CD4-positive, alpha-beta memory T cell (primary cell): Measurements from ENCODE around the gene AOPEP. TPM values are rescaled to one million over a fixed set of nuclear protein-coding genes. Genes with fewer than 3 reads are reported as not detected.

Experiments used
- CTCF ChIA-PET: fragments of 350-600 bp; sonication (Branson Sonifier 250); formaldehyde crosslinking; loops from one replicate; lab custom pipeline; 2021; ENCODE audit warnings: inconsistent platforms; ENCODE audit not compliant: partially characterized antibody; lab: Charles Lee
- POLR2A ChIA-PET: fragments of 350-600 bp; sonication (Branson Sonifier 250); formaldehyde crosslinking; loops from one replicate; lab custom pipeline; 2021; ENCODE audit not compliant: partially characterized antibody; lab: Charles Lee
- DNase-seq, 5 donors: peaks; one replicate each; pipeline versions ENCODE4 v3.0.0 to v3.0.0-alpha.2; 2020 to 2022; ENCODE audit warnings: mixed read lengths in 1 of 5
- H3K27ac ChIP-seq: one replicate; pipeline ENCODE4 v1.7.0; 2013; ENCODE audit warnings: low read depth, low read length
- H3K27me3 ChIP-seq: 2 replicates; pipeline ENCODE4 v1.7.0; 2013; ENCODE audit warnings: mild to moderate bottlenecking, low read length, moderate library complexity; ENCODE audit not compliant: insufficient read depth
- H3K36me3 ChIP-seq: 2 replicates; pipeline ENCODE4 v1.7.0; 2013; ENCODE audit warnings: mild to moderate bottlenecking, low read length, moderate library complexity; ENCODE audit not compliant: insufficient read depth
- H3K4me1 ChIP-seq: 2 replicates; pipeline ENCODE4 v1.7.0; 2013; ENCODE audit warnings: mild to moderate bottlenecking, low read length, moderate library complexity; ENCODE audit not compliant: insufficient read depth
- H3K4me3 ChIP-seq, 2 donors: one replicate each; pipeline ENCODE4 v1.7.0; 2013; ENCODE audit warnings: low read length in 2 of 2, mild to moderate bottlenecking in 1 of 2
- H3K9me3 ChIP-seq, 2 donors: one replicate each; pipeline ENCODE4 v1.7.0; 2013; ENCODE audit warnings: low read length in 2 of 2, control low read depth in 1 of 2; ENCODE audit not compliant: control insufficient read depth in 1 of 2
- H3K27ac Mint-ChIP-seq, 7 donors: one replicate each; pipeline ENCODE4 v1.8.0; 2020 to 2021; ENCODE audit warnings: mixed read lengths in 7 of 7, mild to moderate bottlenecking in 6 of 7, inconsistent platforms in 3 of 7, moderate library complexity in 3 of 7
- H3K27me3 Mint-ChIP-seq, 2 donors: one replicate each; pipeline ENCODE4 v1.8.0; 2020 to 2021; ENCODE audit warnings: mixed read lengths in 2 of 2
- H3K36me3 Mint-ChIP-seq, 2 donors: one replicate each; pipeline ENCODE4 v1.8.0; 2020 to 2021; ENCODE audit warnings: mixed read lengths in 2 of 2, inconsistent platforms in 1 of 2, mild to moderate bottlenecking in 1 of 2
- H3K4me1 Mint-ChIP-seq, 4 donors: one replicate each; pipeline ENCODE4 v1.8.0; 2020 to 2021; ENCODE audit warnings: mixed read lengths in 4 of 4, mild to moderate bottlenecking in 1 of 4
- H3K4me3 Mint-ChIP-seq, 8 donors: one replicate each; pipeline ENCODE4 v1.8.0; 2020 to 2021; ENCODE audit warnings: mixed read lengths in 8 of 8, mild to moderate bottlenecking in 7 of 8, moderate library complexity in 6 of 8, inconsistent platforms in 3 of 8
- H3K9me3 Mint-ChIP-seq, 8 donors: one replicate each; pipeline ENCODE4 v1.8.0; 2020 to 2021; ENCODE audit warnings: mixed read lengths in 8 of 8, mild to moderate bottlenecking in 5 of 8, inconsistent platforms in 3 of 8, moderate library complexity in 1 of 8
- intact Hi-C: fragments of 100-400 bp; cut with micrococcal nuclease; formaldehyde crosslinking; loops from one replicate; pipeline ENCODE4 v1.15.1; 2023
- polyA plus RNA-seq, 2 donors: library from polyadenylated mRNA; unstranded; fragments of 300-500 nt; fragmentation: Illumina TruSeq; gene quantifications; one replicate each; pipeline ENCODE4 v1.2.3, GENCODE V29; 2021
- total RNA-seq, 2 experiments: library from RNA; stranded (reverse); gene quantifications; one replicate each; pipeline ENCODE4 v1.2.3, GENCODE V29; 2021

AOPEP gene
- total and polyA plus RNA-seq, 4 experiments from 2014 or later = 3.1 to 11.7 (median 7.6) TPM

GRCh38 chr9:95078511-95078910 lies 352.0 kb downstream of the AOPEP start:
- CTCF ChIA-PET = no interaction called here

GRCh38 chr9:95078939-95079338 lies 352.4 kb downstream of the AOPEP start:
- no peaks in the 10 kb centered on the region for H3K27me3 Mint-ChIP-seq
- no peaks in the 10 kb centered on the region for H3K36me3 ChIP-seq
- no peaks in the 10 kb centered on the region for H3K27me3 ChIP-seq
- H3K4me1 ChIP-seq = no peaks in the 10 kb centered on the region
- ChIA-PET POLR2A (no interaction called here), CTCF (no interaction called here)
- no peaks in the 10 kb centered on the region for H3K9me3 Mint-ChIP-seq
- H3K36me3 Mint-ChIP-seq = peaks cover 8 to 15% of the 10 kb centered on the region in 2 donors
- H3K4me3 ChIP-seq = no peak overlapping the region
- peak overlapping the region in 1 of 7 donors; percentile 54 for H3K27ac Mint-ChIP-seq
- H3K4me3 Mint-ChIP-seq = no peak overlapping the region
- no peaks in the 10 kb centered on the region for H3K9me3 ChIP-seq
- no peaks in the 10 kb centered on the region for H3K4me1 Mint-ChIP-seq
- intact Hi-C loops = no loop called here
- no peak for DNase-seq
- no peak overlapping the region for H3K27ac ChIP-seq

More at GRCh38 chr9:95078511-95078910, 352.0 kb downstream of the AOPEP start:
- H3K27me3 ChIP-seq = no peaks in the 10 kb centered on the region
- Mint-ChIP-seq H3K9me3 (no peaks in the 10 kb centered on the region), H3K4me3 (no peak overlapping the region), H3K27ac (peak overlapping the region in 1 of 7 donors; percentile 54), H3K27me3 (no peaks in the 10 kb centered on the region), H3K36me3 (peaks cover 5 to 15% of the 10 kb centered on the region in 2 donors), H3K4me1 (no peaks in the 10 kb centered on the region)
- no peak overlapping the region for H3K27ac ChIP-seq
- no peak for DNase-seq
- POLR2A ChIA-PET = no interaction called here
- no peaks in the 10 kb centered on the region for H3K4me1 ChIP-seq
- intact Hi-C loops = no loop called here
- no peak overlapping the region for H3K4me3 ChIP-seq
- H3K9me3 ChIP-seq = no peaks in the 10 kb centered on the region
- H3K36me3 ChIP-seq = no peaks in the 10 kb centered on the region

- H3K9me3 ChIP-seq = no peaks in the 10 kb centered on the region
- no peak overlapping the region for H3K4me3 ChIP-seq
- H3K36me3 Mint-ChIP-seq = peaks cover 8 to 15% of the 10 kb centered on the region in 2 donors
- ChIA-PET POLR2A (no interaction called here), CTCF (no interaction called here)
- no peaks in the 10 kb centered on the region for H3K4me1 Mint-ChIP-seq
- no peak overlapping the region for H3K4me3 Mint-ChIP-seq
- H3K27ac ChIP-seq = no peak overlapping the region
- no peaks in the 10 kb centered on the region for H3K27me3 ChIP-seq
- no peaks in the 10 kb centered on the region for H3K9me3 Mint-ChIP-seq
- H3K4me1 ChIP-seq = no peaks in the 10 kb centered on the region
- no peaks in the 10 kb centered on the region for H3K36me3 ChIP-seq
- no peak for DNase-seq
- H3K27me3 Mint-ChIP-seq = no peaks in the 10 kb centered on the region
- H3K27ac Mint-ChIP-seq = no peak overlapping the region
- intact Hi-C loops = no loop called here
Measured at GRCh38 chr9:95079461-95079860, 353.0 kb downstream of the AOPEP start.

GRCh38 chr9:95080961-95081647 lies 354.6 kb downstream of the AOPEP start:
- Mint-ChIP-seq H3K9me3 (no peaks in the 10 kb centered on the region), H3K4me1 (no peaks in the 10 kb centered on the region), H3K27me3 (no peaks in the 10 kb centered on the region), H3K4me3 (no peak overlapping the region), H3K27ac (no peak overlapping the region), H3K36me3 (peaks cover 8 to 15% of the 10 kb centered on the region in 2 donors)
- intact Hi-C loops = no loop called here
- Histone ChIP-seq H3K4me3 (no peak overlapping the region), H3K9me3 (no peaks in the 10 kb centered on the region), H3K27me3 (no peaks in the 10 kb centered on the region), H3K4me1 (no peaks in the 10 kb centered on the region), H3K27ac (no peak overlapping the region), H3K36me3 (no peaks in the 10 kb centered on the region)
- CTCF ChIA-PET = no interaction called here
- DNase-seq = no peak
- POLR2A ChIA-PET = no interaction called here

- Histone ChIP-seq H3K4me3 (no peak overlapping the region), H3K4me1 (no peaks in the 10 kb centered on the region), H3K27me3 (no peaks in the 10 kb centered on the region), H3K27ac (no peak overlapping the region), H3K36me3 (no peaks in the 10 kb centered on the region), H3K9me3 (no peaks in the 10 kb centered on the region)
- H3K36me3 Mint-ChIP-seq = peaks cover 8 to 21% of the 10 kb centered on the region in 2 donors
- H3K27me3 Mint-ChIP-seq = no peaks in the 10 kb centered on the region
- POLR2A ChIA-PET = no interaction called here
- H3K27ac Mint-ChIP-seq = no peak overlapping the region
- H3K9me3 Mint-ChIP-seq = no peaks in the 10 kb centered on the region
- intact Hi-C loops = no loop called here
- no peak for DNase-seq
- CTCF ChIA-PET = no interaction called here
- no peaks in the 10 kb centered on the region for H3K4me1 Mint-ChIP-seq
- H3K4me3 Mint-ChIP-seq = no peak overlapping the region
Measured at GRCh38 chr9:95081998-95082397, 355.5 kb downstream of the AOPEP start.

GRCh38 chr9:95082401-95083084 lies 356.0 kb downstream of the AOPEP start:
- intact Hi-C loops = no loop called here
- no peaks in the 10 kb centered on the region for H3K9me3 Mint-ChIP-seq
- ChIA-PET POLR2A (no interaction called here), CTCF (no interaction called here)
- Histone ChIP-seq H3K9me3 (no peaks in the 10 kb centered on the region), H3K27ac (no peak overlapping the region), H3K4me3 (no peak overlapping the region), H3K27me3 (no peaks in the 10 kb centered on the region), H3K36me3 (no peaks in the 10 kb centered on the region), H3K4me1 (no peaks in the 10 kb centered on the region)
- peaks cover 8 to 21% of the 10 kb centered on the region in 2 donors for H3K36me3 Mint-ChIP-seq
- no peak overlapping the region for H3K4me3 Mint-ChIP-seq
- no peaks in the 10 kb centered on the region for H3K4me1 Mint-ChIP-seq
- no peak overlapping the region for H3K27ac Mint-ChIP-seq
- no peak for DNase-seq
- no peaks in the 10 kb centered on the region for H3K27me3 Mint-ChIP-seq

GRCh38 chr9:95083086-95083768 lies 356.7 kb downstream of the AOPEP start:
- Histone ChIP-seq H3K4me1 (no peaks in the 10 kb centered on the region), H3K4me3 (no peak overlapping the region), H3K27me3 (no peaks in the 10 kb centered on the region), H3K36me3 (no peaks in the 10 kb centered on the region), H3K9me3 (no peaks in the 10 kb centered on the region), H3K27ac (no peak overlapping the region)
- CTCF ChIA-PET = no interaction called here
- no peaks in the 10 kb centered on the region for H3K9me3 Mint-ChIP-seq
- intact Hi-C loops = no loop called here
- no peaks in the 10 kb centered on the region for H3K4me1 Mint-ChIP-seq
- no peaks in the 10 kb centered on the region for H3K27me3 Mint-ChIP-seq
- POLR2A ChIA-PET = no interaction called here
- peak overlapping the region in 1 of 7 donors; percentile 70 for H3K27ac Mint-ChIP-seq
- H3K36me3 Mint-ChIP-seq = peaks cover 8 to 26% of the 10 kb centered on the region in 2 donors
- no peak overlapping the region for H3K4me3 Mint-ChIP-seq
- no peak for DNase-seq
